Measurements from ENCODE around the gene VPS36. TPM values are rescaled to one million over a fixed set of nuclear protein-coding genes. Genes with fewer than 3 reads are reported as not detected.

VPS36 gene
- total and polyA plus RNA-seq, 2 of the 4 experiments (the other 2 are of a cell fraction): 14.8 to 16.7 TPM

DNA sequence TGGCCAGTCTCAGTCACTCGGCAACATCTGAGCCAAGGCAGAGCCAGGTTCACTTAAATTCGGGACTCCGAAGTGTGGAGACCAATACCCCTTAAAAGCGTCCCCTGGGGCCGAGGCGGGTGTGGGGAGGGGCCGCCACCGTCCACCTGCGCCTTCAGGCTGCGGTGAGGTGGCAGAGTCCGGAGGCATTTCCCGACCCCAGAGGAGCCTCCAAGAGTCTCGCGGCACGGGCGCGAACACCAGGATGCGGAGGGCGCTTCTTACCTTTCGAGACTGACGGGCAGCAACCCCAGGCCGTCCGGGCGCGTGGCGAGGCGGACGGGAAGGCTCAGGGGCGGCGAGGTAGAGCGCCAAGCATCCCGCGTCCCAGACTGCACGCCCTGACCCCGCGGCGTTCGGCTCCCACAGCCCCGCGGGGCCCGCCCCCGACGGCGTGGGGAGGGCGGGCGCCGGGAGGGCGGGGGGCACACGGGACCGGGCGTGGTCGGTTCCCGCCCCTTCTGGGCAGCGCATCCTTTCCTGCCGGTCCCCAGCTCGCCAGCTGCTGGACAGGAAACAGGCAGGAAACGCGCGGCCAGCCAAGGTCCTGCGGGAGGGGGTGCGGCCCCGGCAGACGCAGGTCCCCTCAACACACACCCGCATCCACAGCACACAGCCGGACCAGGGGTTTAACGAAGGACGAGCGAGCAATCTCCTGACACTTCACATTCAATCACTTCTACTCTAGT, 44.5 kb downstream of the VPS36 start, which contains the start of gene THSD1:
THSD1 (minus strand) TSS at position 406 of the 728 bp plus-strand sequence. CDS start 3,572 bp downstream, outside the sequence.
- Histone ChIP-seq H2AFZ (replicated peaks; ENCODE audit: low read length, poor library complexity) (peak within 1 kb of the TSS; percentile 92), H2AK9ac (replicated peaks; ENCODE audit: low read depth, low read length, poor library complexity) (peak within 1 kb of the TSS; percentile 71), H3K14ac (replicated peaks; ENCODE audit: low read depth, low read length) (0 out of 2 replicates have a peak within 1 kb of the TSS, but pooled peaks have one; percentile 62), H3K36me3 (ENCODE audit: control insufficient read depth, insufficient read depth, low read length) (no peaks in the 10 kb centered on the region), H3K9ac (ENCODE audit: low read depth, low read length) (peak within 1 kb of the TSS; percentile 17), H4K8ac (ENCODE audit: low read depth in 2 of 2, low read length in 2 of 2) (peak within 1 kb of the TSS in 1 of 2 experiments; percentile 16; a peak in 1 of 4 replicates), H3K56ac (ENCODE audit: extremely low read depth, insufficient read depth, low read length) (no peak within 1 kb of the TSS), H3K79me1 (ENCODE audit: low read depth in 1 of 2, low read length in 2 of 2) (no peaks in the 10 kb centered on the region; a peak in 1 of 4 replicates), H3K9me1 (ENCODE audit: insufficient read depth, low read length) (no peaks in the 10 kb centered on the region), H3K23ac (ENCODE audit: low read depth, low read length) (peak within 1 kb of the TSS; percentile 52; the same call in 1 of the 2 replicates), H2BK5ac (ENCODE audit: low read depth, low read length, poor library complexity, severe bottlenecking) (no peak within 1 kb of the TSS), H3K4ac (ENCODE audit: low read depth, low read length) (peak within 1 kb of the TSS; percentile 9), H3K27ac (ENCODE audit: insufficient read depth, low read length) (no peak within 1 kb of the TSS), H4K91ac (ENCODE audit: insufficient read depth, low read depth, low read length) (no peak within 1 kb of the TSS; the same call in 1 of the 2 replicates), H3K4me1 (ENCODE audit: control insufficient read depth, insufficient read depth, low read length) (no peaks in the 10 kb centered on the region), H3K18ac (ENCODE audit: low read depth, low read length) (peak within 1 kb of the TSS; percentile 64; the same call in 1 of the 2 replicates), H4K20me1 (ENCODE audit: insufficient read depth, low read length) (no peaks in the 10 kb centered on the region), H3K9me3 (ENCODE audit: control insufficient read depth, insufficient read depth, low read length) (no peaks in the 10 kb centered on the region), H2BK20ac (ENCODE audit: low read depth, low read length) (no peak within 1 kb of the TSS), H3K4me3 (ENCODE audit: insufficient read depth, low read depth, low read length) (peak within 1 kb of the TSS; percentile 70), H2BK15ac (ENCODE audit: low read depth, low read length) (no peak within 1 kb of the TSS), H4K5ac (ENCODE audit: low read depth, low read length) (peak within 1 kb of the TSS; percentile 38; the same call in 1 of the 2 replicates), H2AK5ac (ENCODE audit: low read depth, low read length) (no peak within 1 kb of the TSS), H3K27me3 (ENCODE audit: control insufficient read depth, insufficient read depth, low read length) (no peaks in the 10 kb centered on the region), H2BK120ac (ENCODE audit: low read depth, low read length) (0 out of 2 replicates have a peak within 1 kb of the TSS, but pooled peaks have one; percentile 52), H3K4me2 (ENCODE audit: low read depth, low read length) (peak within 1 kb of the TSS; percentile 82)
- intact Hi-C loops (cut with micrococcal nuclease) (no loop called here), in situ Hi-C loops (cut with MboI; ENCODE audit: low sequenced_read_pairs) (no loop called here), dilution Hi-C loops (cut with HindIII; ENCODE audit: low sequenced_read_pairs, unreplicated experiment) (no loop called here)
- TF ChIP-seq BHLHE40 (IDR thresholded peaks at IDR 0.05; ENCODE audit: low read depth, low read length) (peak; percentile 28; the same call in 1 of the 2 replicates), MXI1 (IDR thresholded peaks at IDR 0.05; ENCODE audit: borderline replicate concordance, low read depth, low read length) (0 out of 2 replicates have a peak, but pooled peaks have one; percentile 11), CTCF (conservative IDR thresholded peaks at IDR 0.05; ENCODE audit: low read depth, low read length) (no peak), MAZ (IDR thresholded peaks at IDR 0.05; ENCODE audit: borderline replicate concordance, low read depth, low read length) (no peak; the same call in 1 of the 2 replicates), FOS (IDR thresholded peaks at IDR 0.05; ENCODE audit: low read depth, low read length) (no peak)
- ATAC-seq (ENCODE audit: low read depth) (peak; percentile 92), DNase-seq (peak; percentile 41)
- ChIA-PET CTCF (interaction anchor here (1.3 to 2.1 kb wide), 2 partner anchors 20 to 45 kb away, joined by 3 to 7 read pairs; partner anchors contain the start of gene VPS36), POLR2A (ENCODE audit: unreplicated experiment) (no interaction called here)
- 0% methylated on average over 4 of the region's 68 CpGs; no CpG with 5 or more reads in 1 of the 2 experiments for WGBS, 2 experiments (ENCODE audit: extremely low coverage in 2 of 2, insufficient read length in 1 of 2)
- no TSS peak for BruUV-seq (replicated peaks)

Data from IMR-90 (cell line).